HFF-Myc (cell line): ENCODE results near the gene IFI27L2.

Experiments
- DNase-seq: peaks from one replicate; pipeline ENCODE4 v3.0.0-alpha.2; 2011; ENCODE audit warnings: low read depth; ENCODE audit errors: extremely low read depth
- H3K4me3 ChIP-seq: replicated peaks from 2 replicates; pipeline ENCODE4 v1.5.1; 2011; ENCODE audit warnings: low read depth, mild to moderate bottlenecking, control low read depth, low read length
- TF ChIP-seq, protein P1 (sequence below): IDR thresholded peaks from 2 replicates; pipeline ENCODE4 v1.5.1; 2012; ENCODE audit warnings: mild to moderate bottlenecking, low read depth, low read length, control low read depth; ENCODE audit errors: missing control alignments

IFI27L2 gene

DNA sequence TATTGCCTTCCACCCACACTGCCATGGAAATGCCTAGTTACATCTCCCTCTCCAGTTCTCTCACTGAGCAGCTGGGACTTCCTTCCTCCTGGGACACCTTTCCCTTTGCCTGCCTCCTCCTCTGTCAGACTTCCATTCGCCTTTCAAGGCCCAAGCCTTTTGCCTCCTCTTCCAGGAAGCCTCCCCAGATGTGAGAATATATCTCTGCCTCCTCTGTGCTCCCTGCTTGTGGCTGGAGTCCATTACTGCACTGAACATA, 3.1 kb downstream of the IFI27L2 start:
- DNase-seq: no peak
- H3K4me3 ChIP-seq: no peak overlapping the region
- TF ChIP-seq, protein P1, sequence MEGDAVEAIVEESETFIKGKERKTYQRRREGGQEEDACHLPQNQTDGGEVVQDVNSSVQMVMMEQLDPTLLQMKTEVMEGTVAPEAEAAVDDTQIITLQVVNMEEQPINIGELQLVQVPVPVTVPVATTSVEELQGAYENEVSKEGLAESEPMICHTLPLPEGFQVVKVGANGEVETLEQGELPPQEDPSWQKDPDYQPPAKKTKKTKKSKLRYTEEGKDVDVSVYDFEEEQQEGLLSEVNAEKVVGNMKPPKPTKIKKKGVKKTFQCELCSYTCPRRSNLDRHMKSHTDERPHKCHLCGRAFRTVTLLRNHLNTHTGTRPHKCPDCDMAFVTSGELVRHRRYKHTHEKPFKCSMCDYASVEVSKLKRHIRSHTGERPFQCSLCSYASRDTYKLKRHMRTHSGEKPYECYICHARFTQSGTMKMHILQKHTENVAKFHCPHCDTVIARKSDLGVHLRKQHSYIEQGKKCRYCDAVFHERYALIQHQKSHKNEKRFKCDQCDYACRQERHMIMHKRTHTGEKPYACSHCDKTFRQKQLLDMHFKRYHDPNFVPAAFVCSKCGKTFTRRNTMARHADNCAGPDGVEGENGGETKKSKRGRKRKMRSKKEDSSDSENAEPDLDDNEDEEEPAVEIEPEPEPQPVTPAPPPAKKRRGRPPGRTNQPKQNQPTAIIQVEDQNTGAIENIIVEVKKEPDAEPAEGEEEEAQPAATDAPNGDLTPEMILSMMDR: no peak

DNA sequence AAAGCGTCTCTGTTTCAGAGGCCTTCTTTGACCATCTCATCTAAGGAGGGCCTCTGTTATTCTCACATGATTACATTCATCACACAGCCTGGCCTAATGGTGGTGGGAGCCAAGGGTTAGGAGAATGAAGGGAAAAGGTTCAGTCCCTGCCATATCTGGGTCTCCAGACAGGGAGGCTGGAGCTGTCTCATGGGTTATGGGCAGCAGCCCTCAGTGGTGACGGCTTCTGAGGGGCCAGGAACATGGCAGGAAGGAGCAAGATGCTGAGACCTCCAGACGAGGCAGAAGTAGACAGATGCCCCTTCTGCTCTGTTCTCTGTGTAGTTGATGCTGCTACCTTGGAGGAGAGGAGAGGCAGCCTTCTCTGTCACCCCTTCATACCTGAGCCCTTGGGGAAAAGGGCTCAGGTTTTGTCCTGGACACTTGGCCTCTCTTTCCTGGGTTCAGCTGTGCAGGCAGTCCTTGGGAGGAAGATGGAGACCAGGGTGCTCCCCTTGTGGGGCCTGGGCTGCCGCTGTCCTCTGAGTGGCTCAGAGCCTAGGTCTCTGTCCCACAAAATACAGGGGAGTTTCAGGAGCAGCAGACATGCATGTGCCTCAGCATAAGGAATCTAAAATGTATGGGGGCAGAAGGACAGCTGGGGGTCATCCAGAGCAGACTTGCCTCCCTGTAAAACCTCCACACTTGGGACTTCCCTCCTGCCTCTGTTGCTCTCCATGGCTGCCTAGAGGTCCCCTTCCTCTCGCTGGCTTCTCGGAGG, 3.6 kb downstream of the IFI27L2 start:
- H3K4me3 ChIP-seq: no peak overlapping the region
- DNase-seq: no peak
- TF ChIP-seq, protein P1: no peak

DNA sequence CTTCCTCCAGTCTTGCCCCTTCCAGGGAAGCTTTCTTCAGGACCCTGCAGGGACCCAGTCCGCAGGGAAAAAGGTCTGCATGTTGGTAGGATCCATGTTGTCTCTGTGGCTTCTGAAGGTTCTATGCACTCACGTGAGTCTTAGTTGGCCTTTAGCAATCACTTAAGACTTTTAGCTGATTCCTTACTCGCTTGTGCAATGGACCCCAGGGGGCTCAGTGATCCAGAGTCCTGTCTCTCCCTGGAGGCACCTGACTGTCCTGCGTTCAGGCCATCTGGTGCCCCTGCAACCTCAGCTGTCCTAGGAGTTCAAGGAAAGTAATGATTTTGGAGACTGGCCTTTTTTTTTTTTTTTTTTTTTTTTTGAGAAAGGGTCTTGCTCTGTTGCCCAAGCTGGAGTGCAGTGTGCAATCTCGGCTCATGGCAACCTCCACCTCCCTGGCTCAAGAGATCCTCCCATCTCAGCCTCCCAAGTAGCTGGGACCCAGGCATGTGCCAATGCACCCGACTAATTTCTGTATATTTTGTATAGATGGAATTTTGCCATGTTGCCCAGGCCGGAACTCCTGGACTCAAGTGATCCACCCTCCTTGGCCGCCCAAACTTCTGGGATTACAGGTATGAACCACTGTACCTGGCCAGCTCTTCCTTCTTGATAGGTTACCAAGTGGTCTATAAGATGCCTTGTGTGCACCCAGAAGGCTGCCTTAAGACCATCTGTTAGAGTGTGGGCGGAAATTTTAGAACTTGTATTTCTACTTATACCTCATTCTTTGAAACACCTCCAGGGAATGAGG, 4.6 kb downstream of the IFI27L2 start:
- TF ChIP-seq, protein P1: no peak
- no peak overlapping the region for H3K4me3 ChIP-seq
- no peak for DNase-seq

DNA sequence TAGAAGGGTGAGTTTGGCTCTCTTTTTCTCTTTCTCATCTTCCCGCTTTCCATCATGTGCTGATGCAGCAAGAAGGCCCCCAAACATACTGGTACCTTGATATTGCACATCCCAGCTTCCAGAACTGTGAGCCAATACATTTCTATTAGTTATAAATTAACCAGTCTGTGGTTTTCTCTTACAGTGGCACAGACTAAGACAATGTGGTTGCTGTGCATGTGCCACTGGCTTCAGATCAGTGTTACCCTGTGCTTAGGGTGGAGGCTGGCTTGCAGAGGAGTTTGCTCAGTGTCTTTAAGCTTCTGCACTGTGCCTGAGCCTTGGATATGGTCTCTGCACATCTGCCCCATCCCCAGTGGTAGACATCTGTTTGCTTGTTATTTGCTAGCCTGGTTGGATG, 5.5 kb downstream of the IFI27L2 start:
- DNase-seq: no peak
- TF ChIP-seq, protein P1: no peak
- no peak overlapping the region for H3K4me3 ChIP-seq

DNA sequence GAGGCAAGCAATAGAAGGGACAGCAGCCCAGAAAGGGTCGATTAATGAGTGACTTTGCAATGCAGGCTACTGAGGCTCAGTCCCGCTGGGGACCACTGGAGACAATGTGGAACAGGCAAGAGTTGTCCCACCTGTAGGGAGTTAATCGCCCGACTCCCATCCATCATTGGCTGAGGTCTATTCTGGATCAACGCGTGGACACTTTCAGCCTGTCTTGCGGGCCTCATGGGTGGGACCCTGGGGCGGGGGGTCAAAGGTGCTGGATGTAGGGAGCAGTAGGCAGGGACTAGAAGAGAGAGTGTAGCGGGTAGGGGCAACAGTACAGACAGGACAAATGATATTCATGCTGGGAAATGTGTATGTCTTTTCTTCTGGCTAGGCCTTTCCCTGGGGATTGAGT, 6.1 kb downstream of the IFI27L2 start:
- TF ChIP-seq, protein P1: no peak
- DNase-seq: no peak
- H3K4me3 ChIP-seq: no peak overlapping the region

DNA sequence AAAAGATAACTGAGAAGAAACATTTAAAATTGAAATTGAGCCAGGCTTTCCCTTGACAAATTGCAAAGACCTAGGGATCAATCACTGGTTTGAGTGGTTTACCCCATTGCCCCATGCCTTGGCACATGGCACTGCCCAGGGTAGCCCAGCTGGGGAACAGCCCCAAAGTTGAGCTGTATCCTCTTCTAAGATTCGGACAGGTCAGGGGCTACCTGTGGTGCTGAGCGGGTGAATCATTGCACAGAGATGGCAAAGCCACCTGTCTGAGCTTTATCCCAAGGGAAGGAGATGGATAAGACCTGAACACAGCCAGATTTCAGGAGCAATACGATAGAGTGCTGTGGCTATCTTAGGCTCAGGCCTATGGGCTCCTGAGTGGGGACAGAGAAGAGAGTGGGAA, 7.0 kb downstream of the IFI27L2 start:
- TF ChIP-seq, protein P1: no peak

DNA sequence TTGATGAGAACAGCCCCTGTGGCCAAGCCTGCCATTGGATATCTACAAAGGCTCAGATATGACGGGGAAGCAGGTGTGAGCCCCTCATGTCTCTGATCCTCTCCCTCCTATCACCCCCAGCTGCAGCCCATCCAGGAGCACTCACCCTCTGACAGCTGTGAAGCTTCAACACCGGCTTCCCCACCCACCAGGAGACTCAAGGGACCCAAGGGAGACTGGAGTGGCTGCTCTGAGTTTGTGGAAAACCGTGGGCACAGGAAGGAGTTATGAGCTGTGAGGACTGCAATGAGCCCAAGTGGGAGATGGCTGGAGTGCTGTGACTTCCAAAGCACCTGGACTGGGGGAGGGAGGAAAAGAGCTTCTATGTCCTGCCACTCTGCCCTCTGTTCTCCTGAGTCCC, 7.9 kb downstream of the IFI27L2 start:
- DNase-seq: no peak
- TF ChIP-seq, protein P1: no peak
- H3K4me3 ChIP-seq: no peak overlapping the region

More for the DNA sequence above, 7.0 kb downstream of the IFI27L2 start:
- DNase-seq: no peak
- H3K4me3 ChIP-seq: no peak overlapping the region
